HepG2 (cell line): Measurements from ENCODE around the gene MAN2C1. TPM values are rescaled to one million over a fixed set of nuclear protein-coding genes. Genes with fewer than 3 reads are reported as not detected.

Experiments
- ATAD3A ChIP-seq: sonication (generic); formaldehyde crosslinking; IDR thresholded peaks from 2 replicates; pipeline ENCODE4 v1.4.0; 2020; ENCODE audit warnings: missing genetic modification reagents
- ETV6 ChIP-seq: sonication (generic); formaldehyde crosslinking; conservative IDR thresholded peaks from 2 replicates; pipeline ENCODE4 v1.4.0; 2020; ENCODE audit warnings: missing genetic modification reagents
- EZH2 ChIP-seq: conservative IDR thresholded peaks from 2 replicates; pipeline ENCODE4 v1.6.1; 2012; ENCODE audit warnings: mild to moderate bottlenecking, low read depth, low read length, moderate library complexity
- HNRNPH1 ChIP-seq: fragments of 200-400 bp; formaldehyde crosslinking; optimal IDR thresholded peaks from 2 replicates; pipeline ENCODE3; 2017; ENCODE audit warnings: mild to moderate bottlenecking, low read depth, low read length
- HNRNPLL ChIP-seq: fragments of 200-400 bp; formaldehyde crosslinking; IDR thresholded peaks from 2 replicates; pipeline ENCODE4 v1.6.1; 2017; ENCODE audit warnings: mild to moderate bottlenecking, low read depth, low read length; ENCODE audit not compliant: poor library complexity, severe bottlenecking
- MED13 ChIP-seq: sonication (generic); formaldehyde crosslinking; IDR thresholded peaks from 2 replicates; pipeline ENCODE4 v1.5.0; 2020; ENCODE audit warnings: missing genetic modification reagents
- NCOA5 ChIP-seq: sonication (generic); formaldehyde crosslinking; IDR thresholded peaks from 2 replicates; pipeline ENCODE4 v1.4.0; 2020; ENCODE audit warnings: missing genetic modification reagents
- NR2F2 ChIP-seq: IDR thresholded peaks from 2 replicates; pipeline ENCODE4 v1.6.1; 2012; ENCODE audit warnings: low read depth, inconsistent platforms, borderline replicate concordance
- POLR2AphosphoS5 ChIP-seq: IDR thresholded peaks from 2 replicates; pipeline ENCODE4 v1.6.1; 2012; ENCODE audit warnings: low read depth, low read length
- TP53 ChIP-seq: sonication (generic); formaldehyde crosslinking; conservative IDR thresholded peaks from 2 replicates; pipeline ENCODE4 v1.4.0; 2020; ENCODE audit warnings: missing genetic modification reagents
- ZNF746 ChIP-seq: sonication (generic); formaldehyde crosslinking; IDR thresholded peaks from 2 replicates; pipeline ENCODE4 v1.8.0; 2022; ENCODE audit warnings: mild to moderate bottlenecking, missing genetic modification reagents
- ZNF83 ChIP-seq: sonication (generic); formaldehyde crosslinking; IDR thresholded peaks from 2 replicates; pipeline ENCODE4 v1.4.0; 2020; ENCODE audit warnings: missing genetic modification reagents, mild to moderate bottlenecking, borderline replicate concordance
- ZNF850 ChIP-seq: sonication (generic); formaldehyde crosslinking; conservative IDR thresholded peaks from 2 replicates; pipeline ENCODE4 v1.9.0; 2021; ENCODE audit warnings: mild to moderate bottlenecking, missing genetic modification reagents
- ZSCAN22 ChIP-seq: sonication (generic); formaldehyde crosslinking; IDR thresholded peaks from 2 replicates; pipeline ENCODE4 v1.4.0; 2020; ENCODE audit warnings: mild to moderate bottlenecking, missing genetic modification reagents
- polyA plus RNA-seq, 8 experiments: library from polyadenylated mRNA; depleted of rRNA in 3 of 8; stranded (reverse) in 7 of 8; unstranded in 1 of 8; fragments of >200 nt; fragmentation: Illumina TruSeq in 4 of 8; extraction: Trizol in 4 of 8; gene quantifications; 2 replicates each; pipeline versions ENCODE4 v1.2.1 to v1.2.3, GENCODE V29; 2011 to 2016; ENCODE audit warnings: low read depth in 4 of 8, missing spikeins in 1 of 8, mixed read lengths in 1 of 8; ENCODE audit not compliant: insufficient read depth in 1 of 8
- total RNA-seq, 5 experiments: library from RNA; depleted of rRNA; stranded (reverse); fragments of >200 nt; fragmentation: Illumina TruSeq; extraction: Trizol; gene quantifications; 2 replicates each; pipeline ENCODE4 v1.2.3, GENCODE V29; 2016; ENCODE audit warnings: low read depth in 1 of 5
- TF ChIP-seq, protein P1 (sequence below): sonication (generic); formaldehyde crosslinking; IDR thresholded peaks from 2 replicates; pipeline ENCODE4 v1.4.0; 2020; ENCODE audit warnings: mild to moderate bottlenecking, missing genetic modification reagents, borderline replicate concordance
- TF ChIP-seq, protein P2 (sequence below): sonication (generic); formaldehyde crosslinking; IDR thresholded peaks from 2 replicates; pipeline ENCODE4 v1.5.0; 2020; ENCODE audit warnings: missing genetic modification reagents
- TF ChIP-seq, protein P3 (sequence below): sonication (generic); formaldehyde crosslinking; IDR thresholded peaks from 2 replicates; pipeline ENCODE4 v1.4.0; 2020; ENCODE audit warnings: missing genetic modification reagents
- TF ChIP-seq, protein P4 (sequence below): sonication (generic); formaldehyde crosslinking; IDR thresholded peaks from 2 replicates; pipeline ENCODE4 v1.5.0; 2020; ENCODE audit warnings: missing genetic modification reagents, mild to moderate bottlenecking, borderline replicate concordance
- TF ChIP-seq, protein P5 (sequence below): sonication (generic); formaldehyde crosslinking; IDR thresholded peaks from 2 replicates; pipeline ENCODE4 v1.8.0; 2022; ENCODE audit warnings: missing genetic modification reagents, mild to moderate bottlenecking, borderline replicate concordance

The MAN2C1 gene
- total and polyA plus RNA-seq, 2 of the 13 experiments (the other 11 are each of a cell fraction or from before 2014, with no cell fraction given), result 62.6 to 71.0 TPM

DNA sequence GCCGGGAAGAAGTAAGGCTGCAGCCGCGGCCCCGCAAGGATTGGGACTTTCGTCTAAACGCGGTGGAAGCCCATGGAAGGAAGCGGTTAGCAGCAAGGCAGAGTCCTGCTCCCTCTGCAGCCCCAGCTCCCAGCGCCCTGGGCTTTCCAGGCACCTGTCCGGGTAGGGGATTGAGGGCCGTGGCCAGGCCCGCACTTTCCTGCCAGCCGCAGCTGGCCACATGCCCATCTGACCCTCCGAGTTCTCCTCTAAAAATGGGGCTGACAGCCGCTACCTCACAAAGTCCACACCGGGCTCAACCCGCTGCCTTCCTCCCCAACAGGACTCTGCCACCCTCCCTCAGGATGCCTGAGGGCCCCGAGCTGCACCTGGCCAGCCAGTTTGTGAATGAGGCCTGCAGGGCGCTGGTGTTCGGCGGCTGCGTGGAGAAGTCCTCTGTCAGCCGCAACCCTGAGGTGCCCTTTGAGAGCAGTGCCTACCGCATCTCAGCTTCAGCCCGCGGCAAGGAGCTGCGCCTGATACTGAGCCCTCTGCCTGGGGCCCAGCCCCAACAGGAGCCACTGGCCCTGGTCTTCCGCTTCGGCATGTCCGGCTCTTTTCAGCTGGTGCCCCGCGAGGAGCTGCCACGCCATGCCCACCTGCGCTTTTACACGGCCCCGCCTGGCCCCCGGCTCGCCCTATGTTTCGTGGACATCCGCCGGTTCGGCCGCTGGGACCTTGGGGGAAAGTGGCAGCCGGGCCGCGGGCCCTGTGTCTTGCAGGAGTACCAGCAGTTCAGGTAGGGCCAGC, 19.7 kb downstream of the MAN2C1 start (continued):
- no peak for TF ChIP-seq ZNF83 (CRISPR knock-in tag)
- no peak for TF ChIP-seq ATAD3A (CRISPR knock-in tag)
- TF ChIP-seq, protein P1, sequence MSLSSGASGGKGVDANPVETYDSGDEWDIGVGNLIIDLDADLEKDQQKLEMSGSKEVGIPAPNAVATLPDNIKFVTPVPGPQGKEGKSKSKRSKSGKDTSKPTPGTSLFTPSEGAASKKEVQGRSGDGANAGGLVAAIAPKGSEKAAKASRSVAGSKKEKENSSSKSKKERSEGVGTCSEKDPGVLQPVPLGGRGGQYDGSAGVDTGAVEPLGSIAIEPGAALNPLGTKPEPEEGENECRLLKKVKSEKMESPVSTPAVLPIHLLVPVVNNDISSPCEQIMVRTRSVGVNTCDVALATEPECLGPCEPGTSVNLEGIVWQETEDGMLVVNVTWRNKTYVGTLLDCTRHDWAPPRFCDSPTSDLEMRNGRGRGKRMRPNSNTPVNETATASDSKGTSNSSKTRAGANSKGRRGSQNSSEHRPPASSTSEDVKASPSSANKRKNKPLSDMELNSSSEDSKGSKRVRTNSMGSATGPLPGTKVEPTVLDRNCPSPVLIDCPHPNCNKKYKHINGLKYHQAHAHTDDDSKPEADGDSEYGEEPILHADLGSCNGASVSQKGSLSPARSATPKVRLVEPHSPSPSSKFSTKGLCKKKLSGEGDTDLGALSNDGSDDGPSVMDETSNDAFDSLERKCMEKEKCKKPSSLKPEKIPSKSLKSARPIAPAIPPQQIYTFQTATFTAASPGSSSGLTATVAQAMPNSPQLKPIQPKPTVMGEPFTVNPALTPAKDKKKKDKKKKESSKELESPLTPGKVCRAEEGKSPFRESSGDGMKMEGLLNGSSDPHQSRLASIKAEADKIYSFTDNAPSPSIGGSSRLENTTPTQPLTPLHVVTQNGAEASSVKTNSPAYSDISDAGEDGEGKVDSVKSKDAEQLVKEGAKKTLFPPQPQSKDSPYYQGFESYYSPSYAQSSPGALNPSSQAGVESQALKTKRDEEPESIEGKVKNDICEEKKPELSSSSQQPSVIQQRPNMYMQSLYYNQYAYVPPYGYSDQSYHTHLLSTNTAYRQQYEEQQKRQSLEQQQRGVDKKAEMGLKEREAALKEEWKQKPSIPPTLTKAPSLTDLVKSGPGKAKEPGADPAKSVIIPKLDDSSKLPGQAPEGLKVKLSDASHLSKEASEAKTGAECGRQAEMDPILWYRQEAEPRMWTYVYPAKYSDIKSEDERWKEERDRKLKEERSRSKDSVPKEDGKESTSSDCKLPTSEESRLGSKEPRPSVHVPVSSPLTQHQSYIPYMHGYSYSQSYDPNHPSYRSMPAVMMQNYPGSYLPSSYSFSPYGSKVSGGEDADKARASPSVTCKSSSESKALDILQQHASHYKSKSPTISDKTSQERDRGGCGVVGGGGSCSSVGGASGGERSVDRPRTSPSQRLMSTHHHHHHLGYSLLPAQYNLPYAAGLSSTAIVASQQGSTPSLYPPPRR, result no peak
- no peak for TF ChIP-seq TP53 (CRISPR knock-in tag)
- TF ChIP-seq MED13 (CRISPR knock-in tag), result no peak
- TF ChIP-seq, protein P2, sequence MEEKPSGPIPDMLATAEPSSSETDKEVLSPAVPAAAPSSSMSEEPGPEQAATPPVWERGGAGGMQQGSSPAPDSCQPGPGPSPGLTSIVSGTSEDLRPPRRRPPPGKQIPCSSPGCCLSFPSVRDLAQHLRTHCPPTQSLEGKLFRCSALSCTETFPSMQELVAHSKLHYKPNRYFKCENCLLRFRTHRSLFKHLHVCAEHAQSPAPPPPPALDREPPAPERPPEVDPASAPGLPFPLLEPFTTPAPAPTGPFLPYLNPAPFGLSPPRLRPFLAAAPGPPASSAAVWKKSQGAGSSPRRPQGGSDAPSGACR (CRISPR knock-in tag), result no peak
- no peak for TF ChIP-seq NCOA5
- TF ChIP-seq ZNF850 (CRISPR knock-in tag), result no peak
- no peak for TF ChIP-seq NR2F2
- no peak for TF ChIP-seq ETV6 (CRISPR knock-in tag)
- TF ChIP-seq, protein P3, sequence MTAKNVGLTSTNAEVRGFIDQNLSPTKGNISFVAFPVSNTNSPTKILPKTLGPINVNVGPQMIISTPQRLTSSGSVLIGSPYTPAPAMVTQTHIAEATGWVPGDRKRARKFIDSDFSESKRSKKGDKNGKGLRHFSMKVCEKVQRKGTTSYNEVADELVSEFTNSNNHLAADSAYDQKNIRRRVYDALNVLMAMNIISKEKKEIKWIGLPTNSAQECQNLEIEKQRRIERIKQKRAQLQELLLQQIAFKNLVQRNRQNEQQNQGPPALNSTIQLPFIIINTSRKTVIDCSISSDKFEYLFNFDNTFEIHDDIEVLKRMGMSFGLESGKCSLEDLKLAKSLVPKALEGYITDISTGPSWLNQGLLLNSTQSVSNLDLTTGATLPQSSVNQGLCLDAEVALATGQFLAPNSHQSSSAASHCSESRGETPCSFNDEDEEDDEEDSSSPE, result no peak
- TF ChIP-seq ZNF746, result no peak
- no peak for TF ChIP-seq ZSCAN22
- TF ChIP-seq, protein P4, sequence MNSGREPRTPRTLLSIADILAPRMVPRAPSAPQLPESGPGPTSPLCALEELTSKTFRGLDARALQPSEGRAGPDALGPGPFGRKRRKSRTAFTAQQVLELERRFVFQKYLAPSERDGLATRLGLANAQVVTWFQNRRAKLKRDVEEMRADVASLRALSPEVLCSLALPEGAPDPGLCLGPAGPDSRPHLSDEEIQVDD (CRISPR knock-in tag), result no peak
- TF ChIP-seq, protein P5, sequence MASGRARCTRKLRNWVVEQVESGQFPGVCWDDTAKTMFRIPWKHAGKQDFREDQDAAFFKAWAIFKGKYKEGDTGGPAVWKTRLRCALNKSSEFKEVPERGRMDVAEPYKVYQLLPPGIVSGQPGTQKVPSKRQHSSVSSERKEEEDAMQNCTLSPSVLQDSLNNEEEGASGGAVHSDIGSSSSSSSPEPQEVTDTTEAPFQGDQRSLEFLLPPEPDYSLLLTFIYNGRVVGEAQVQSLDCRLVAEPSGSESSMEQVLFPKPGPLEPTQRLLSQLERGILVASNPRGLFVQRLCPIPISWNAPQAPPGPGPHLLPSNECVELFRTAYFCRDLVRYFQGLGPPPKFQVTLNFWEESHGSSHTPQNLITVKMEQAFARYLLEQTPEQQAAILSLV, result no peak
- TF ChIP-seq POLR2AphosphoS5, result 0 out of 2 replicates have a peak, but pooled peaks have one; percentile 22
- peak; percentile 25 for TF ChIP-seq HNRNPLL
- TF ChIP-seq HNRNPH1, result no peak
- TF ChIP-seq EZH2, result no peak
